Ectodermal cell (in vitro differentiated cells): ENCODE measurements around the gene CD164L2.

ENCODE experiments used
- H3K27ac ChIP-seq: 2 replicates; pipeline ENCODE4 v1.7.0; 2013; ENCODE audit warnings: mild to moderate bottlenecking, low read depth, low read length; ENCODE audit not compliant: insufficient read depth, poor library complexity, severe bottlenecking
- H3K27me3 ChIP-seq: 2 replicates; pipeline ENCODE4 v1.7.0; 2013; ENCODE audit warnings: mild to moderate bottlenecking, low read length; ENCODE audit not compliant: insufficient read depth, control insufficient read depth, poor library complexity, severe bottlenecking
- H3K36me3 ChIP-seq: one replicate; pipeline ENCODE4 v1.7.0; 2013; ENCODE audit warnings: low read length; ENCODE audit not compliant: control insufficient read depth, insufficient read depth
- H3K4me1 ChIP-seq: one replicate; pipeline ENCODE4 v1.7.0; 2013; ENCODE audit warnings: low read length; ENCODE audit not compliant: control insufficient read depth, insufficient read depth
- H3K4me3 ChIP-seq: 2 replicates; pipeline ENCODE4 v1.7.0; 2013; ENCODE audit warnings: low read depth, low read length, control low read depth; ENCODE audit not compliant: insufficient read depth
- H3K9me3 ChIP-seq: 2 replicates; pipeline ENCODE4 v1.7.0; 2013; ENCODE audit warnings: mild to moderate bottlenecking, low read length, moderate library complexity; ENCODE audit not compliant: control insufficient read depth
- WGBS, 2 experiments: methylation state at CpG; one replicate each; pipeline ENCODE4 v1.1.7; 2013; ENCODE audit warnings: missing lambda C conversion rate in 2 of 2; 5-methylcytosine and 5-hydroxymethylcytosine counted together

The CD164L2 gene

GRCh38 chr1:27374362-27375086, 8.6 kb downstream of the CD164L2 start, which contains the start of gene FCN3:
Gene FCN3, minus strand, starts transcription at chr1:27374824. Its CDS starts 6 bp downstream, at chr1:27374818.
- Histone ChIP-seq H3K27ac (no peak within 1 kb of the TSS), H3K36me3 (no peaks in the 10 kb centered on the region), H3K27me3 (no peaks in the 10 kb centered on the region), H3K4me1 (peaks cover 6% of the 10 kb centered on the region), H3K4me3 (no peak within 1 kb of the TSS), H3K9me3 (no peaks in the 10 kb centered on the region)
- 76 to 83% methylated on average over 4 of the region's 4 CpGs for WGBS, 2 experiments

GRCh38 chr1:27372808-27373690, 10.1 kb downstream of the CD164L2 start:
- Histone ChIP-seq H3K27ac (no peak overlapping the region), H3K4me1 (no peaks in the 10 kb centered on the region), H3K36me3 (no peaks in the 10 kb centered on the region), H3K9me3 (no peaks in the 10 kb centered on the region), H3K4me3 (no peak overlapping the region), H3K27me3 (no peaks in the 10 kb centered on the region)
- 90% methylated on average over 11 of the region's 11 CpGs for WGBS, 2 experiments

DNA sequence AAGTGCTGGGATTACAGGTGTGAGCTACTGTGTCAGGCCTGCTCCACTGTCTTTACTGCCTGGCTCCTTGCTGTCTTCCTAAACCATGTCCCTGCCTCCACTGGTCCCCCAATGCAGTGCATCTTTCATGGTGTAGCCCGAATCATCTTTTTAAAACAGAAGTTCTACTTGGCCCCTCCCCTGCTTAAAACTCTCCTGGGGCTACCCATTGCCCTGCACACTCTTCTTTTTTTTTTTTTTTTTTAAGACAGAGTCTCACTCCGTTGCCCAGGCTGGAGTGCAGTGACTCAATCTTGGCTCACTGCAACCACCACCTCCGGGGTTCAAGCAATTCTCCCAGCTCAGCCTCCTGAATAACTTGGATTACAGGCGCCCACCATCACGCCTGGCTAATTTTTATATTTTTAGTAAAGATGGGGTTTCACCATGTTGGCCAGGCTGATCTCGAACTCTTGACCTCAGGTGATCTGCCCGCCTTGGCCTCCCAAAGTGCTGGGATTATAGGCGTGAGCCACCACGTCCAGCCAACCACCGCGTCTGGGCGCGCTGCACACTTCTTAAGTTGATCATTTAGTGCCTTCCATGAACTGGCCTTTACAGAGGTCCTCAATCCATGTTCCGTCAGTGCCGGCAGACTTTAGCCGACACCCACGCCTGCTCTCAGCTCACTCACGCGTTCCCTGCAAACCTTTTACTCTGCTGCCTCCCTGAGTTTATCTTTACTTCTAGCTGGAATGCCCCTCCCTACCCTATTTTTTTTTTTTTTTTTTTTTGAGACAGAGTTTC, 10.9 kb downstream of the CD164L2 start:
- Histone ChIP-seq H3K4me3 (no peak overlapping the region), H3K36me3 (no peaks in the 10 kb centered on the region), H3K27ac (no peak overlapping the region), H3K4me1 (peaks cover 7% of the 10 kb centered on the region), H3K9me3 (no peaks in the 10 kb centered on the region), H3K27me3 (no peaks in the 10 kb centered on the region)
- WGBS, 2 experiments: 89 to 92% methylated on average over 19 of the region's 19 CpGs

GRCh38 chr1:27368869-27369582, 14.1 kb downstream of the CD164L2 start:
- H3K4me3 ChIP-seq: no peak overlapping the region
- H3K9me3 ChIP-seq: no peaks in the 10 kb centered on the region
- no peak overlapping the region for H3K27ac ChIP-seq
- no peaks in the 10 kb centered on the region for H3K36me3 ChIP-seq
- no peaks in the 10 kb centered on the region for H3K27me3 ChIP-seq
- H3K4me1 ChIP-seq: peaks cover 25% of the 10 kb centered on the region
- WGBS, 2 experiments: 87% methylated on average over 13 of the region's 13 CpGs

DNA sequence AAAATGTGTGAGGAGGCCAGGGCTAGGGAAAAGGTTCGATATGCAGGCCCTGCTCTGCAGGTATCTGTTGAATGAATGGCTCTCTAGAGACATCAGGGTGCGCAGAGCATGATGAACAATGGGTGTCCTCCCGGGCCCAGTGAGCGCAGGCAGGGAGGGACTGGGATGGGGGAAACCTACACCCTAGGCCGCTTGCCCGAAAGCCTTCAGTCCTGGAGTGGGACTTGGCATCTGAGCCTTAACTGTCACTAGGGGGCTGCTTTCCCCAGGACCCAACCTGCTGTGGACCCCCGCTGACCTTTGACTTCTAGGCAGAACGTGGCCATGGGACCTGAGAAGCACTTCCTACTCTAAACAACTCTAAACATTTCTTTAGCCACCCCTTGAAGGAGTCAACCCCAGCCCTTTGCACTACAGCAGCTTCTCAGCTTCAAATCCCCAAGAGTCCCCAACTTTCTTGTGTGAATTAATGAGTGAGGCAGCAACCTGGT, 15.9 kb downstream of the CD164L2 start:
- WGBS, 2 experiments: 25 to 29% methylated on average over 8 of the region's 8 CpGs
- peak overlapping the region; percentile 60 for H3K4me3 ChIP-seq
- H3K9me3 ChIP-seq: no peaks in the 10 kb centered on the region
- no peaks in the 10 kb centered on the region for H3K27me3 ChIP-seq
- H3K4me1 ChIP-seq: peaks cover 32% of the 10 kb centered on the region
- no peaks in the 10 kb centered on the region for H3K36me3 ChIP-seq
- peak overlapping the region; percentile 93 for H3K27ac ChIP-seq

GRCh38 chr1:27366411-27367159, 16.5 kb downstream of the CD164L2 start, which contains the start of gene MAP3K6:
Gene MAP3K6, minus strand, starts transcription at chr1:27366961. Its CDS starts 364 bp downstream, at chr1:27366597.
- H3K27me3 ChIP-seq: peaks cover 2% of the 10 kb centered on the region
- peak within 1 kb of the TSS; percentile 93 for H3K27ac ChIP-seq
- peak within 1 kb of the TSS; percentile 60 for H3K4me3 ChIP-seq
- WGBS, 2 experiments: 0% methylated on average over 67 of the region's 67 CpGs
- no peaks in the 10 kb centered on the region for H3K36me3 ChIP-seq
- H3K9me3 ChIP-seq: no peaks in the 10 kb centered on the region
- peaks cover 32% of the 10 kb centered on the region for H3K4me1 ChIP-seq

DNA sequence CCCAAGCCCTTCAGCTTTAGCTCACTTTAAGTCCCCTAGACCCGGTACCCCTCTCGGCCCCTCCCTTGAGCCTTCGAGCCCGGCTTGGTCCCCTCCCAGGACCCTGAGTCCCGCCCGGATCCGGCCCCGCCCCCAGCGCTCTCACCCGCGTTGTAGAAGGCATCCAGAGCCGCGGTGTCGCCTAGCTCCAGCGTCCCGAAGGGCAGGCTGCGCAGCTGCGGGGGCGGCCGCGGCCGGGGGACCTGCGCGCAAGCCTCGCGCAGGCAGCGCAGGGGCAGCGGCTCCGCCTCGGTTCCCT, 17.1 kb downstream of the CD164L2 start:
- Histone ChIP-seq H3K27me3 (peaks cover 7% of the 10 kb centered on the region), H3K27ac (peak overlapping the region; percentile 93), H3K36me3 (no peaks in the 10 kb centered on the region), H3K9me3 (no peaks in the 10 kb centered on the region), H3K4me1 (peaks cover 33% of the 10 kb centered on the region), H3K4me3 (peak overlapping the region; percentile 60)
- 0% methylated on average over 30 of the region's 30 CpGs for whole genome bisulfite sequencing, 2 experiments

DNA sequence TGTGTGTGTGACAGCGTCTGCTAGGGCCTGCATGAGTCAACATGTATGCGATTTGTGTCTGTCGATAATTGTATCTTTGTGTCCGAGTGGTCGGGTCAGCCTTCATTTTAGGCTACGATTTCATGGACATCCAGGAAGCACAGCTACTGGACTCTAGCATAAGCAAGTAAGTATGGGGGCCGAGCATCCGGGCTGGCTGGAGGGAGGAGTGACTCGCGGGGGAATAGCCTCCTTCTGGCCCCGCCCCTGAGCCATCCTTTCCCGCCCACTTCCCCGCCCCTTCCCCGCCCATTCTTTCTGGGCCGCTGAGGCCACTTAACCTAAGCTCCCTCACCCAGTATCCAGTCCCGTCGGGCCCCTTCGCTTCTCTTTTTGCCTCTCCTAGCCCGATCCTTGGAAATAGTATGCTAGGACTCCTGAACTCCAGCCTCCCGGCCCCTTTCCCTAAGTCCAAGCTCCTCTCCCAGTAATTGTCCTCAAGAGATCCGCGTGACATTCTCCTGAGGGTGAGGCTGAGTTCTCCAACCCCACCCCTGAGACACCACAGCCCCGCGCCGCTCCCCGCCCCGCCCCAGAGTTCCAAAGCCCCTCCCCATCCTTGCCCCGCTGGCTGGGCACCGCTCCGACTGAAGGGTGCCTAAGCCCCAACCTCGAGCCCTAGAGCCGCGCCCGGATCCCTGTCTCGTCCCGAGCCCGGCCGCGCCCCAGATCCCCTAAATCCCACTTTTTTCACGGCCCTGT, 17.6 kb downstream of the CD164L2 start:
- 8 to 9% methylated on average over 39 to 40 of the region's 40 CpGs for WGBS, 2 experiments
- Histone ChIP-seq H3K9me3 (no peaks in the 10 kb centered on the region), H3K4me1 (peaks cover 36% of the 10 kb centered on the region), H3K36me3 (no peaks in the 10 kb centered on the region), H3K27ac (peak overlapping the region; percentile 93), H3K4me3 (peak overlapping the region; percentile 60), H3K27me3 (peaks cover 13% of the 10 kb centered on the region)
